H9 (cell line): Measurements from ENCODE around the gene TNIP1. TPM values are rescaled to one million over a fixed set of nuclear protein-coding genes. Genes with fewer than 3 reads are reported as not detected.

Source experiments
- DNase-seq: peaks from one replicate; pipeline ENCODE4 v3.0.0-alpha.2; 2017
- H2AFZ ChIP-seq: one replicate; pipeline ENCODE4 v1.6.1; 2013; ENCODE audit warnings: mild to moderate bottlenecking, low read length, control low read depth, moderate library complexity
- H2AK5ac ChIP-seq: 2 replicates; pipeline ENCODE4 v1.6.1; 2013; ENCODE audit warnings: low read length, control low read depth, mixed read lengths; ENCODE audit not compliant: insufficient read length
- H2BK120ac ChIP-seq: one replicate; pipeline ENCODE4 v1.6.1; 2013; ENCODE audit warnings: low read depth, mild to moderate bottlenecking, low read length, control low read depth, inconsistent platforms; ENCODE audit not compliant: poor library complexity, severe bottlenecking
- H2BK12ac ChIP-seq: 2 replicates; pipeline ENCODE4 v1.6.1; 2013; ENCODE audit warnings: low read length, control low read depth, mixed read lengths, low read depth; ENCODE audit not compliant: insufficient read length
- H2BK15ac ChIP-seq: 2 replicates; pipeline ENCODE4 v1.6.1; 2013; ENCODE audit warnings: low read depth, low read length, control low read depth
- H2BK20ac ChIP-seq: one replicate; pipeline ENCODE4 v1.6.1; 2013; ENCODE audit warnings: low read depth, mild to moderate bottlenecking, low read length, control low read depth, inconsistent platforms; ENCODE audit not compliant: poor library complexity, severe bottlenecking
- H2BK5ac ChIP-seq: 2 replicates; pipeline ENCODE4 v1.6.1; 2013; ENCODE audit warnings: low read length, control low read depth, mixed read lengths; ENCODE audit not compliant: insufficient read length
- H3K14ac ChIP-seq: 2 replicates; pipeline ENCODE4 v1.6.1; 2013; ENCODE audit warnings: low read length, control low read depth; ENCODE audit not compliant: insufficient read depth
- H3K18ac ChIP-seq: 2 replicates; pipeline ENCODE4 v1.6.1; 2013; ENCODE audit warnings: low read depth, mild to moderate bottlenecking, mixed read lengths, low read length, control low read depth; ENCODE audit not compliant: insufficient read length
- H3K23ac ChIP-seq: 2 replicates; pipeline ENCODE4 v1.6.1; 2013; ENCODE audit warnings: low read length, control low read depth, mixed read lengths, low read depth; ENCODE audit not compliant: insufficient read length
- H3K23me2 ChIP-seq: 2 replicates; pipeline ENCODE4 v1.6.1; 2013; ENCODE audit warnings: low read depth, mild to moderate bottlenecking, mixed read lengths, low read length, control low read depth; ENCODE audit not compliant: insufficient read length, poor library complexity, severe bottlenecking
- H3K27ac ChIP-seq: 2 replicates; pipeline ENCODE4 v1.5.1; 2013; ENCODE audit warnings: low read length, control low read depth, mixed read lengths, low read depth; ENCODE audit not compliant: insufficient read length
- H3K27me3 ChIP-seq: 2 replicates; pipeline ENCODE4 v1.6.1; 2013; ENCODE audit warnings: low read length, control low read depth, inconsistent platforms; ENCODE audit not compliant: insufficient read depth
- H3K4ac ChIP-seq: 2 replicates; pipeline ENCODE4 v1.6.1; 2013; ENCODE audit warnings: low read depth, mild to moderate bottlenecking, control low read depth, inconsistent platforms, low read length, moderate library complexity
- H3K4me1 ChIP-seq: 2 replicates; pipeline ENCODE4 v1.6.1; 2013; ENCODE audit warnings: low read length, control low read depth, inconsistent platforms; ENCODE audit not compliant: insufficient read depth
- H3K4me2 ChIP-seq: 2 replicates; pipeline ENCODE4 v1.6.1; 2013; ENCODE audit warnings: low read length, control low read depth, mixed read lengths; ENCODE audit not compliant: insufficient read length, insufficient read depth
- H3K56ac ChIP-seq: 2 replicates; pipeline ENCODE4 v1.6.1; 2013; ENCODE audit warnings: low read depth, mild to moderate bottlenecking, mixed read lengths, low read length, control low read depth; ENCODE audit not compliant: insufficient read length
- H3K79me1 ChIP-seq: 2 replicates; pipeline ENCODE4 v1.6.1; 2013; ENCODE audit warnings: low read depth, mild to moderate bottlenecking, moderate library complexity, low read length, control low read depth, inconsistent platforms; ENCODE audit not compliant: insufficient read depth, poor library complexity, severe bottlenecking
- H3K79me2 ChIP-seq: 2 replicates; pipeline ENCODE4 v1.6.1; 2013; ENCODE audit warnings: low read length, control low read depth, inconsistent platforms; ENCODE audit not compliant: insufficient read depth
- H3K9ac ChIP-seq: 2 replicates; pipeline ENCODE4 v1.6.1; 2013; ENCODE audit warnings: low read length, control low read depth, mixed read lengths; ENCODE audit not compliant: insufficient read length; ENCODE audit errors: extremely low read depth
- H3K9me3 ChIP-seq: one replicate; pipeline ENCODE4 v1.6.1; 2013; ENCODE audit warnings: low read depth, low read length, inconsistent platforms; ENCODE audit not compliant: control insufficient read depth
- H3T11ph ChIP-seq: one replicate; pipeline ENCODE4 v1.6.1; 2013; ENCODE audit warnings: mild to moderate bottlenecking, low read length, control low read depth, inconsistent platforms
- H4K20me1 ChIP-seq: one replicate; pipeline ENCODE4 v1.6.1; 2013; ENCODE audit not compliant: control insufficient read depth, insufficient read length, insufficient read depth
- H4K5ac ChIP-seq: 2 replicates; pipeline ENCODE4 v1.6.1; 2013; ENCODE audit warnings: low read depth, mild to moderate bottlenecking, mixed read lengths, low read length, control low read depth; ENCODE audit not compliant: insufficient read length
- H4K8ac ChIP-seq: replicated peaks from 2 replicates; pipeline ENCODE4 v1.6.1; 2013; ENCODE audit warnings: low read length, control low read depth, mixed read lengths, low read depth; ENCODE audit not compliant: insufficient read length
- H4K91ac ChIP-seq: 2 replicates; pipeline ENCODE4 v1.6.1; 2013; ENCODE audit warnings: low read depth, mild to moderate bottlenecking, moderate library complexity, mixed read lengths, low read length, control low read depth; ENCODE audit not compliant: insufficient read length
- H3K27ac Mint-ChIP-seq, 3 experiments: 2 replicates in 2 of 3; 3 replicates in 1 of 3; pipeline ENCODE4 v1.8.0; 2020 to 2021; ENCODE audit warnings: mixed read lengths in 3 of 3, mild to moderate bottlenecking in 1 of 3, moderate library complexity in 1 of 3
- H3K27me3 Mint-ChIP-seq: 2 replicates; pipeline ENCODE4 v1.8.0; 2021; ENCODE audit warnings: low read depth, mild to moderate bottlenecking, moderate library complexity, mixed read lengths
- H3K36me3 Mint-ChIP-seq, 3 experiments: 2 replicates in 2 of 3; 3 replicates in 1 of 3; pipeline ENCODE4 v1.8.0; 2020 to 2021; ENCODE audit warnings: low read depth in 3 of 3, mixed read lengths in 3 of 3; ENCODE audit not compliant: insufficient read depth in 1 of 3
- H3K4me1 Mint-ChIP-seq, 2 experiments: 2 replicates each; pipeline ENCODE4 v1.8.0; 2020; ENCODE audit warnings: mixed read lengths in 2 of 2
- H3K4me3 Mint-ChIP-seq, 2 experiments: 2 replicates in 1 of 2; 3 replicates in 1 of 2; pipeline ENCODE4 v1.8.0; 2020 to 2021; ENCODE audit warnings: mild to moderate bottlenecking in 2 of 2, mixed read lengths in 2 of 2, moderate library complexity in 1 of 2
- H3K9me3 Mint-ChIP-seq, 2 experiments: 2 replicates in 1 of 2; 3 replicates in 1 of 2; pipeline ENCODE4 v1.8.0; 2020; ENCODE audit warnings: mild to moderate bottlenecking in 2 of 2, mixed read lengths in 2 of 2, moderate library complexity in 1 of 2
- WGBS: extraction: QIAGEN DNeasy Blood & Tissue Kit; methylation state at CpG from one replicate; pipeline ENCODE4 v1.1.7; 2013; ENCODE audit warnings: missing lambda C conversion rate, low lambda C conversion rate, mixed read lengths; ENCODE audit not compliant: insufficient read length; ENCODE audit errors: extremely low coverage; 5-methylcytosine and 5-hydroxymethylcytosine counted together
- total RNA-seq: library from RNA; stranded (reverse); gene quantifications from 2 replicates; pipeline ENCODE4 v1.2.1, GENCODE V29; 2021
- TF ChIP-seq, protein P1 (sequence below): fragments of 200-600 bp; sonication (generic); conservative IDR thresholded peaks from 3 replicates; pipeline ENCODE4 v1.8.0; 2021; ENCODE audit warnings: antibody characterized with exemption, mild to moderate bottlenecking

TNIP1 gene
- total RNA-seq, 1 experiment from 2014 or later = 40.8 TPM

GRCh38 chr5:151024440-151025249 lies 56.2 kb downstream of the TNIP1 start:
- H2BK5ac ChIP-seq = no peak overlapping the region
- no peaks in the 10 kb centered on the region for H4K20me1 ChIP-seq
- H3K23me2 ChIP-seq = no peaks in the 10 kb centered on the region
- no peak overlapping the region for H3K9ac ChIP-seq
- DNase-seq = no peak
- Mint-ChIP-seq H3K27me3 (peaks cover 26% of the 10 kb centered on the region), H3K9me3 (no peaks in the 10 kb centered on the region), H3K27ac (no peak overlapping the region), H3K36me3 (peaks cover 0 to 14% (median 6%) of the 10 kb centered on the region in 3 experiments; a peak in 4 of 7 replicates), H3K4me3 (no peak overlapping the region), H3K4me1 (peaks cover 5 to 7% of the 10 kb centered on the region in 2 experiments; a peak in 3 of 4 replicates)
- no peak overlapping the region for H4K91ac ChIP-seq
- H2AK5ac ChIP-seq = no peak overlapping the region
- H3T11ph ChIP-seq = no peak overlapping the region
- H3K23ac ChIP-seq = no peak overlapping the region
- no peak overlapping the region for H3K4ac ChIP-seq
- H3K4me2 ChIP-seq = no peak overlapping the region
- no peaks in the 10 kb centered on the region for H3K9me3 ChIP-seq
- H2BK12ac ChIP-seq = no peak overlapping the region
- H3K79me1 ChIP-seq = no peaks in the 10 kb centered on the region
- no peak overlapping the region for H2BK120ac ChIP-seq
- no peaks in the 10 kb centered on the region for H3K4me1 ChIP-seq
- no peaks in the 10 kb centered on the region for H3K79me2 ChIP-seq
- H2AFZ ChIP-seq = no peak overlapping the region
- no peak overlapping the region for H3K27ac ChIP-seq
- no peaks in the 10 kb centered on the region; the same call in 1 of the 2 replicates for H3K27me3 ChIP-seq
- no CpG with 5 or more reads among the region's 7 CpGs for WGBS
- no peak overlapping the region for H4K5ac ChIP-seq
- no peak overlapping the region for H2BK20ac ChIP-seq
- no peak overlapping the region for H3K14ac ChIP-seq
- no peak overlapping the region for H3K18ac ChIP-seq
- no peak overlapping the region for H2BK15ac ChIP-seq
- H4K8ac ChIP-seq = no peak overlapping the region
- TF ChIP-seq, protein P1, sequence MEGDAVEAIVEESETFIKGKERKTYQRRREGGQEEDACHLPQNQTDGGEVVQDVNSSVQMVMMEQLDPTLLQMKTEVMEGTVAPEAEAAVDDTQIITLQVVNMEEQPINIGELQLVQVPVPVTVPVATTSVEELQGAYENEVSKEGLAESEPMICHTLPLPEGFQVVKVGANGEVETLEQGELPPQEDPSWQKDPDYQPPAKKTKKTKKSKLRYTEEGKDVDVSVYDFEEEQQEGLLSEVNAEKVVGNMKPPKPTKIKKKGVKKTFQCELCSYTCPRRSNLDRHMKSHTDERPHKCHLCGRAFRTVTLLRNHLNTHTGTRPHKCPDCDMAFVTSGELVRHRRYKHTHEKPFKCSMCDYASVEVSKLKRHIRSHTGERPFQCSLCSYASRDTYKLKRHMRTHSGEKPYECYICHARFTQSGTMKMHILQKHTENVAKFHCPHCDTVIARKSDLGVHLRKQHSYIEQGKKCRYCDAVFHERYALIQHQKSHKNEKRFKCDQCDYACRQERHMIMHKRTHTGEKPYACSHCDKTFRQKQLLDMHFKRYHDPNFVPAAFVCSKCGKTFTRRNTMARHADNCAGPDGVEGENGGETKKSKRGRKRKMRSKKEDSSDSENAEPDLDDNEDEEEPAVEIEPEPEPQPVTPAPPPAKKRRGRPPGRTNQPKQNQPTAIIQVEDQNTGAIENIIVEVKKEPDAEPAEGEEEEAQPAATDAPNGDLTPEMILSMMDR = no peak
- H3K56ac ChIP-seq = no peak overlapping the region
